Posterior cingulate gyrus (tissue), 11 donors: ENCODE data around the gene CLEC1A.

ENCODE experiments used
- DNase-seq, 10 donors: peaks; one replicate each; pipeline versions ENCODE4 v3.0.0 to v3.0.0-alpha.2; 2020 to 2021; ENCODE audit warnings: mixed read lengths in 3 of 10
- intact Hi-C: fragments of 100-400 bp; cut with DNase I; formaldehyde crosslinking; loops from one replicate; pipeline ENCODE4 v1.15.1; 2023

Gene CLEC1A

GRCh38 chr12:10098791-10099190 lies at the start of gene CLEC1A:
TSS of gene CLEC1A (minus strand) at chr12:10098985. CDS start at chr12:10098922, 63 bp downstream.
- intact Hi-C loops: no loop called here
- peak in 1 of 10 donors; percentile 73 for DNase-seq

- no peak for DNase-seq
- intact Hi-C loops: no loop called here
Observed at GRCh38 chr12:10147714-10148403, 49.1 kb upstream of the CLEC1A start.

GRCh38 chr12:10142976-10143589 lies 44.3 kb upstream of the CLEC1A start:
- no peak for DNase-seq
- intact Hi-C loops: loop anchor here (2.0 kb wide), 1 partner anchor 132 kb away; the partner anchor contains the start of gene CLEC12B

GRCh38 chr12:10140001-10140400 lies 41.2 kb upstream of the CLEC1A start:
- peak in 6 of 10 donors; percentile 16 to 84 (median 32) for DNase-seq
- intact Hi-C loops: loop anchor here (2.0 kb wide), 1 partner anchor 389 kb away; no protein-coding TSS in a partner anchor

- intact Hi-C loops: loop anchor here (5.0 kb wide), 1 partner anchor 104 kb away; the partner anchor contains the start of gene CLEC9A
- DNase-seq: no peak
Observed at GRCh38 chr12:10136637-10137205, 37.9 kb upstream of the CLEC1A start.

GRCh38 chr12:10135126-10135525 lies 36.3 kb upstream of the CLEC1A start:
- intact Hi-C loops: loop anchor here (5.0 kb wide), 1 partner anchor 103 kb away; the partner anchor contains the start of gene CLEC9A

GRCh38 chr12:10132850-10133370 lies 34.1 kb upstream of the CLEC1A start:
- no peak for DNase-seq
- intact Hi-C loops: no loop called here

More at GRCh38 chr12:10135126-10135525, 36.3 kb upstream of the CLEC1A start:
- DNase-seq: no peak

- DNase-seq: no peak
- intact Hi-C loops: no loop called here
Observed at GRCh38 chr12:10131111-10131690, 32.4 kb upstream of the CLEC1A start.

GRCh38 chr12:10130042-10130441 lies 31.3 kb upstream of the CLEC1A start, which contains the start of gene CLEC7A:
TSS of gene CLEC7A (minus strand) at chr12:10130199. CDS start at chr12:10130082, 117 bp downstream.
- intact Hi-C loops: no loop called here
- no peak for DNase-seq

- intact Hi-C loops: no loop called here
- no peak for DNase-seq
Observed at GRCh38 chr12:10128687-10129086, 29.9 kb upstream of the CLEC1A start.

- intact Hi-C loops: no loop called here
Observed at GRCh38 chr12:10126413-10126812, 27.6 kb upstream of the CLEC1A start.

GRCh38 chr12:10122689-10123088 lies 23.9 kb upstream of the CLEC1A start:
- DNase-seq: no peak
- intact Hi-C loops: no loop called here

More at GRCh38 chr12:10126413-10126812, 27.6 kb upstream of the CLEC1A start:
- DNase-seq: no peak

- intact Hi-C loops: no loop called here
- DNase-seq: no peak
Observed at GRCh38 chr12:10121278-10121677, 22.5 kb upstream of the CLEC1A start.

GRCh38 chr12:10119066-10119465 lies 20.3 kb upstream of the CLEC1A start:
- intact Hi-C loops: no loop called here
- DNase-seq: no peak

- no peak for DNase-seq
- intact Hi-C loops: no loop called here
Observed at GRCh38 chr12:10115890-10116289, 17.1 kb upstream of the CLEC1A start.

GRCh38 chr12:10115311-10115710 lies 16.5 kb upstream of the CLEC1A start:
- intact Hi-C loops: no loop called here
- no peak for DNase-seq

GRCh38 chr12:10113920-10114319 lies 15.1 kb upstream of the CLEC1A start:
- intact Hi-C loops: no loop called here
- no peak for DNase-seq

GRCh38 chr12:10113075-10113474 lies 14.3 kb upstream of the CLEC1A start:
- DNase-seq: no peak
- intact Hi-C loops: no loop called here

- peak in 2 of 10 donors; percentile 70 to 77 for DNase-seq
- intact Hi-C loops: no loop called here
Observed at GRCh38 chr12:10111451-10111850, 12.7 kb upstream of the CLEC1A start.

GRCh38 chr12:10110256-10110844 lies 11.6 kb upstream of the CLEC1A start:
- intact Hi-C loops: no loop called here
- DNase-seq: no peak
